Measurements from ENCODE around the gene RBM10. TPM values are rescaled to one million over a fixed set of nuclear protein-coding genes. Genes with fewer than 3 reads are reported as not detected.

The RBM10 gene
- total RNA-seq, 1 donor from 2014 or later: 87.7 TPM

- Mint-ChIP-seq H3K9me3 (no peaks in the 10 kb centered on the region), H3K36me3 (ENCODE audit: low read depth) (peaks cover 31% of the 10 kb centered on the region), H3K4me3 (no peak overlapping the region), H3K4me1 (peaks cover 31% of the 10 kb centered on the region), H3K27me3 (ENCODE audit: low read depth) (peaks cover 5% of the 10 kb centered on the region), H3K27ac (ENCODE audit: unreplicated experiment) (no peak overlapping the region)
- no peak for TF ChIP-seq CTCF (conservative IDR thresholded peaks at IDR 0.05)
- no peak for DNase-seq (ENCODE audit: low read depth, low spot score)
Observed at GRCh38 chrX:47229427-47229826, 84.4 kb downstream of the RBM10 start.

- peak overlapping the region; percentile 97 for H3K4me3 Mint-ChIP-seq
- peaks cover 28% of the 10 kb centered on the region for H3K36me3 Mint-ChIP-seq (ENCODE audit: low read depth)
- peaks cover 5% of the 10 kb centered on the region for H3K27me3 Mint-ChIP-seq (ENCODE audit: low read depth)
- H3K4me1 Mint-ChIP-seq: peaks cover 38% of the 10 kb centered on the region
- peak overlapping the region; percentile 93 for H3K27ac Mint-ChIP-seq (ENCODE audit: unreplicated experiment)
- no peak for DNase-seq (ENCODE audit: low read depth, low spot score)
- no peak for TF ChIP-seq CTCF (conservative IDR thresholded peaks at IDR 0.05)
- H3K9me3 Mint-ChIP-seq: no peaks in the 10 kb centered on the region
Observed at GRCh38 chrX:47230136-47230868, 85.3 kb downstream of the RBM10 start.

- no peak for DNase-seq (ENCODE audit: low read depth, low spot score)
- H3K27ac Mint-ChIP-seq (ENCODE audit: unreplicated experiment): no peak overlapping the region
- peaks cover 46% of the 10 kb centered on the region for H3K4me1 Mint-ChIP-seq
- H3K27me3 Mint-ChIP-seq (ENCODE audit: low read depth): peaks cover 5% of the 10 kb centered on the region
- no peak for TF ChIP-seq CTCF (conservative IDR thresholded peaks at IDR 0.05)
- H3K36me3 Mint-ChIP-seq (ENCODE audit: low read depth): peaks cover 22% of the 10 kb centered on the region
- peak overlapping the region; percentile 97 for H3K4me3 Mint-ChIP-seq
- no peaks in the 10 kb centered on the region for H3K9me3 Mint-ChIP-seq
Observed at GRCh38 chrX:47231167-47231566, 86.1 kb downstream of the RBM10 start.

GRCh38 chrX:47232197-47232802, 87.3 kb downstream of the RBM10 start:
- H3K27ac Mint-ChIP-seq (ENCODE audit: unreplicated experiment): peak overlapping the region; percentile 100
- no peak for DNase-seq (ENCODE audit: low read depth, low spot score)
- peak overlapping the region; percentile 97 for H3K4me3 Mint-ChIP-seq
- peaks cover 5% of the 10 kb centered on the region for H3K27me3 Mint-ChIP-seq (ENCODE audit: low read depth)
- H3K36me3 Mint-ChIP-seq (ENCODE audit: low read depth): peaks cover 19% of the 10 kb centered on the region
- H3K4me1 Mint-ChIP-seq: peaks cover 58% of the 10 kb centered on the region
- TF ChIP-seq CTCF (conservative IDR thresholded peaks at IDR 0.05): no peak
- no peaks in the 10 kb centered on the region for H3K9me3 Mint-ChIP-seq

GRCh38 chrX:47232803-47233332, 87.8 kb downstream of the RBM10 start, which contains the start of gene USP11:
TSS of gene USP11 (plus strand) at chrX:47233009. CDS start at chrX:47233044, 35 bp downstream.
- peak; percentile 61 for DNase-seq (ENCODE audit: low read depth, low spot score)
- H3K4me1 Mint-ChIP-seq: peaks cover 61% of the 10 kb centered on the region

More at GRCh38 chrX:47232803-47233332, 87.8 kb downstream of the RBM10 start, which contains the start of gene USP11:
- peaks cover 19% of the 10 kb centered on the region for H3K36me3 Mint-ChIP-seq (ENCODE audit: low read depth)
- H3K27ac Mint-ChIP-seq (ENCODE audit: unreplicated experiment): peak within 1 kb of the TSS; percentile 100
- H3K4me3 Mint-ChIP-seq: peak within 1 kb of the TSS; percentile 97
- H3K9me3 Mint-ChIP-seq: no peaks in the 10 kb centered on the region
- peaks cover 5% of the 10 kb centered on the region for H3K27me3 Mint-ChIP-seq (ENCODE audit: low read depth)
- TF ChIP-seq CTCF (conservative IDR thresholded peaks at IDR 0.05): no peak
